Trophoblast cell (in vitro differentiated cells and primary cell): ENCODE measurements around the gene TWF2.

ENCODE experiments used
- DNase-seq, 2 donors: peaks; one replicate each; pipeline ENCODE4 v3.0.0-alpha.2; 2016
- H2AFZ ChIP-seq: 2 replicates; pipeline ENCODE4 v1.6.1; 2013; ENCODE audit warnings: low read length, moderate library complexity, mild to moderate bottlenecking; ENCODE audit not compliant: insufficient read depth, poor library complexity
- H2AK5ac ChIP-seq: 2 replicates; pipeline ENCODE4 v1.6.1; 2013; ENCODE audit warnings: mild to moderate bottlenecking, low read length
- H2BK120ac ChIP-seq: 2 replicates; pipeline ENCODE4 v1.6.1; 2013; ENCODE audit warnings: low read length, mild to moderate bottlenecking, moderate library complexity; ENCODE audit not compliant: insufficient read depth, poor library complexity
- H2BK12ac ChIP-seq: 2 replicates; pipeline ENCODE4 v1.6.1; 2013; ENCODE audit warnings: mild to moderate bottlenecking, low read length, moderate library complexity
- H2BK5ac ChIP-seq: 2 replicates; pipeline ENCODE4 v1.6.1; 2013; ENCODE audit warnings: low read length, low read depth, moderate library complexity, mild to moderate bottlenecking; ENCODE audit not compliant: poor library complexity
- H3K14ac ChIP-seq: 2 replicates; pipeline ENCODE4 v1.6.1; 2013; ENCODE audit warnings: mild to moderate bottlenecking, low read length
- H3K18ac ChIP-seq: 2 replicates; pipeline ENCODE4 v1.6.1; 2013; ENCODE audit warnings: mild to moderate bottlenecking, low read length
- H3K23ac ChIP-seq: 2 replicates; pipeline ENCODE4 v1.6.1; 2013; ENCODE audit warnings: low read length
- H3K27ac ChIP-seq: 2 replicates; pipeline ENCODE4 v1.5.1; 2013; ENCODE audit warnings: low read depth, mild to moderate bottlenecking, inconsistent platforms, low read length, moderate library complexity
- H3K27me3 ChIP-seq: 2 replicates; pipeline ENCODE4 v1.6.1; 2013; ENCODE audit warnings: inconsistent platforms, mild to moderate bottlenecking, low read length, moderate library complexity; ENCODE audit not compliant: insufficient read depth
- H3K36me3 ChIP-seq, 2 experiments: 1 replicate in 1 of 2; 2 replicates in 1 of 2; pipeline ENCODE4 v1.6.1; 2013; ENCODE audit warnings: low read length in 2 of 2, mild to moderate bottlenecking in 2 of 2, moderate library complexity in 1 of 2; ENCODE audit not compliant: insufficient read depth in 2 of 2, control insufficient read depth in 1 of 2
- H3K4ac ChIP-seq: 2 replicates; pipeline ENCODE4 v1.6.1; 2013; ENCODE audit warnings: low read depth, mild to moderate bottlenecking, low read length, moderate library complexity
- H3K4me1 ChIP-seq, 2 experiments: 1 replicate in 1 of 2; 2 replicates in 1 of 2; pipeline ENCODE4 v1.6.1; 2013; ENCODE audit warnings: low read length in 2 of 2, mild to moderate bottlenecking in 2 of 2, moderate library complexity in 1 of 2; ENCODE audit not compliant: insufficient read depth in 2 of 2, control insufficient read depth in 1 of 2
- H3K4me2 ChIP-seq: 2 replicates; pipeline ENCODE4 v1.6.1; 2013; ENCODE audit warnings: inconsistent platforms, mild to moderate bottlenecking, low read length, moderate library complexity
- H3K4me3 ChIP-seq: 2 replicates; pipeline ENCODE4 v1.5.1; 2013; ENCODE audit warnings: mild to moderate bottlenecking, low read depth, low read length, inconsistent platforms
- H3K79me1 ChIP-seq: one replicate; pipeline ENCODE4 v1.6.1; 2013; ENCODE audit warnings: low read length
- H3K79me2 ChIP-seq: 2 replicates; pipeline ENCODE4 v1.6.1; 2013; ENCODE audit warnings: low read length, mild to moderate bottlenecking; ENCODE audit not compliant: control insufficient read depth, insufficient read depth, poor library complexity
- H3K9ac ChIP-seq: 2 replicates; pipeline ENCODE4 v1.6.1; 2013; ENCODE audit warnings: mild to moderate bottlenecking, low read length
- H3K9me3 ChIP-seq: 2 replicates; pipeline ENCODE4 v1.6.1; 2013; ENCODE audit warnings: low read depth, mild to moderate bottlenecking, control low read depth, inconsistent platforms, low read length; ENCODE audit not compliant: insufficient read depth
- H4K12ac ChIP-seq: 2 replicates; pipeline ENCODE4 v1.6.1; 2013; ENCODE audit warnings: low read depth, mild to moderate bottlenecking, low read length, moderate library complexity
- H4K8ac ChIP-seq: 2 replicates; pipeline ENCODE4 v1.6.1; 2013; ENCODE audit warnings: low read depth, mild to moderate bottlenecking, low read length, moderate library complexity
- H4K91ac ChIP-seq: one replicate; pipeline ENCODE4 v1.6.1; 2013; ENCODE audit warnings: low read depth, mild to moderate bottlenecking, low read length, moderate library complexity
- WGBS: extraction: QIAGEN DNeasy Blood & Tissue Kit; methylation state at CpG from one replicate; pipeline ENCODE4 v1.1.7; 2013; ENCODE audit warnings: missing lambda C conversion rate; ENCODE audit not compliant: insufficient read length, insufficient coverage; ENCODE audit errors: extremely low coverage; 5-methylcytosine and 5-hydroxymethylcytosine counted together

TWF2 gene

GRCh38 chr3:52268036-52268435 lies 29.1 kb upstream of the TWF2 start:
- Histone ChIP-seq H4K12ac (no peak overlapping the region), H3K27me3 (no peaks in the 10 kb centered on the region), H3K14ac (no peak overlapping the region), H3K36me3 (peaks cover 27 to 43% of the 10 kb centered on the region in 2 experiments), H3K79me2 (peaks cover 3% of the 10 kb centered on the region), H3K4me3 (no peak overlapping the region), H3K79me1 (no peaks in the 10 kb centered on the region), H3K18ac (no peak overlapping the region), H2AK5ac (no peak overlapping the region), H2BK120ac (no peak overlapping the region), H4K8ac (no peak overlapping the region), H3K4me1 (peaks cover 4 to 8% of the 10 kb centered on the region in 2 experiments), H3K4ac (no peak overlapping the region), H3K4me2 (no peak overlapping the region), H3K9ac (no peak overlapping the region), H2AFZ (no peak overlapping the region), H2BK5ac (no peak overlapping the region), H3K9me3 (no peaks in the 10 kb centered on the region), H3K27ac (no peak overlapping the region), H3K23ac (no peak overlapping the region), H2BK12ac (no peak overlapping the region), H4K91ac (no peak overlapping the region)
- DNase-seq: peak; percentile 43 to 76
- WGBS: no CpG with 5 or more reads among the region's 7 CpGs

- peaks cover 4% of the 10 kb centered on the region for H3K79me2 ChIP-seq
- H4K8ac ChIP-seq: no peak overlapping the region
- H3K79me1 ChIP-seq: no peaks in the 10 kb centered on the region
- no peak overlapping the region for H3K27ac ChIP-seq
- H2BK12ac ChIP-seq: no peak overlapping the region
- no peak overlapping the region for H3K14ac ChIP-seq
- no peak overlapping the region for H4K91ac ChIP-seq
- no peak overlapping the region for H3K9ac ChIP-seq
- H3K23ac ChIP-seq: no peak overlapping the region
- peak; percentile 39 to 78 for DNase-seq
- no peaks in the 10 kb centered on the region for H3K27me3 ChIP-seq
- H2AFZ ChIP-seq: no peak overlapping the region
- H3K4ac ChIP-seq: no peak overlapping the region
- WGBS: no CpG with 5 or more reads among the region's 6 CpGs
- H3K4me3 ChIP-seq: no peak overlapping the region
- no peak overlapping the region for H3K4me2 ChIP-seq
- H3K36me3 ChIP-seq: peaks cover 31 to 52% of the 10 kb centered on the region in 2 experiments
- H3K4me1 ChIP-seq: peaks cover 4 to 8% of the 10 kb centered on the region in 2 experiments
- H2AK5ac ChIP-seq: no peak overlapping the region
- H4K12ac ChIP-seq: no peak overlapping the region
- no peak overlapping the region for H2BK120ac ChIP-seq
- H2BK5ac ChIP-seq: no peak overlapping the region
- H3K18ac ChIP-seq: no peak overlapping the region
- H3K9me3 ChIP-seq: no peaks in the 10 kb centered on the region
Measured at GRCh38 chr3:52265387-52265786, 26.4 kb upstream of the TWF2 start.

GRCh38 chr3:52262447-52262846 lies 23.5 kb upstream of the TWF2 start:
- H4K91ac ChIP-seq: no peak overlapping the region

GRCh38 chr3:52259448-52259847 lies 20.5 kb upstream of the TWF2 start:
- no CpG with 5 or more reads among the region's 4 CpGs for WGBS
- no peaks in the 10 kb centered on the region for H3K27me3 ChIP-seq

More at GRCh38 chr3:52262447-52262846, 23.5 kb upstream of the TWF2 start:
- Histone ChIP-seq H3K79me2 (peaks cover 2% of the 10 kb centered on the region), H3K27ac (no peak overlapping the region), H3K36me3 (peaks cover 28 to 64% of the 10 kb centered on the region in 2 experiments), H2BK5ac (no peak overlapping the region), H3K9ac (no peak overlapping the region), H2BK120ac (no peak overlapping the region), H3K23ac (no peak overlapping the region), H3K27me3 (no peaks in the 10 kb centered on the region), H2AFZ (no peak overlapping the region), H2AK5ac (no peak overlapping the region), H3K4me2 (no peak overlapping the region), H3K4me1 (peaks cover 4 to 8% of the 10 kb centered on the region in 2 experiments), H4K12ac (no peak overlapping the region), H3K18ac (no peak overlapping the region), H3K14ac (no peak overlapping the region), H4K8ac (no peak overlapping the region), H2BK12ac (no peak overlapping the region), H3K4ac (no peak overlapping the region), H3K4me3 (no peak overlapping the region), H3K79me1 (no peaks in the 10 kb centered on the region), H3K9me3 (no peaks in the 10 kb centered on the region)
- DNase-seq: no peak

More at GRCh38 chr3:52259448-52259847, 20.5 kb upstream of the TWF2 start:
- Histone ChIP-seq H4K91ac (no peak overlapping the region), H3K23ac (no peak overlapping the region), H2AFZ (no peak overlapping the region), H2BK12ac (no peak overlapping the region), H3K79me2 (peaks cover 2% of the 10 kb centered on the region), H3K4me2 (no peak overlapping the region), H3K14ac (no peak overlapping the region), H3K18ac (no peak overlapping the region), H4K12ac (no peak overlapping the region), H3K4me3 (no peak overlapping the region), H2AK5ac (no peak overlapping the region), H4K8ac (no peak overlapping the region), H3K27ac (no peak overlapping the region), H3K4ac (no peak overlapping the region), H2BK120ac (no peak overlapping the region), H3K9ac (no peak overlapping the region), H3K9me3 (no peaks in the 10 kb centered on the region), H3K79me1 (no peaks in the 10 kb centered on the region), H3K36me3 (peaks cover 39 to 81% of the 10 kb centered on the region in 2 experiments), H3K4me1 (no peaks in the 10 kb centered on the region), H2BK5ac (no peak overlapping the region)
- no peak for DNase-seq
